ENCODE data around the gene NEMF.
"Not testable (repeated sequence)": the region's sequence is repeated elsewhere in the genome, so short reads cannot be mapped to it uniquely, and the experiment has no call there.

Gene NEMF

GRCh38 chr14:49880267-49881064 lies 27.9 kb upstream of the NEMF start:
- H3K36me3 ChIP-seq = no peaks in the 10 kb centered on the region
- DNase-seq = no peak
- no peaks in the 10 kb centered on the region for H3K27me3 ChIP-seq (ENCODE audit: insufficient read depth, low read depth, severe bottlenecking)
- H3K9me3 ChIP-seq (ENCODE audit: severe bottlenecking) = no peaks in the 10 kb centered on the region
- H3K27ac ChIP-seq = no peak overlapping the region
- TF ChIP-seq CTCF (IDR thresholded peaks at IDR 0.05; ENCODE audit: low read depth, low read length) = no peak
- no peak overlapping the region for H3K4me3 ChIP-seq (ENCODE audit: low read depth, low read length)

- Histone ChIP-seq H3K36me3 (no peaks in the 10 kb centered on the region), H3K27ac (no peak overlapping the region), H3K4me3 (ENCODE audit: low read depth, low read length) (no peak overlapping the region), H3K27me3 (ENCODE audit: insufficient read depth, low read depth, severe bottlenecking) (no peaks in the 10 kb centered on the region), H3K9me3 (ENCODE audit: severe bottlenecking) (no peaks in the 10 kb centered on the region)
- peak; percentile 83 for TF ChIP-seq CTCF (IDR thresholded peaks at IDR 0.05; ENCODE audit: low read depth, low read length)
- DNase-seq = peak; percentile 55
Observed at GRCh38 chr14:49879646-49880204, 27.1 kb upstream of the NEMF start.

DNA sequence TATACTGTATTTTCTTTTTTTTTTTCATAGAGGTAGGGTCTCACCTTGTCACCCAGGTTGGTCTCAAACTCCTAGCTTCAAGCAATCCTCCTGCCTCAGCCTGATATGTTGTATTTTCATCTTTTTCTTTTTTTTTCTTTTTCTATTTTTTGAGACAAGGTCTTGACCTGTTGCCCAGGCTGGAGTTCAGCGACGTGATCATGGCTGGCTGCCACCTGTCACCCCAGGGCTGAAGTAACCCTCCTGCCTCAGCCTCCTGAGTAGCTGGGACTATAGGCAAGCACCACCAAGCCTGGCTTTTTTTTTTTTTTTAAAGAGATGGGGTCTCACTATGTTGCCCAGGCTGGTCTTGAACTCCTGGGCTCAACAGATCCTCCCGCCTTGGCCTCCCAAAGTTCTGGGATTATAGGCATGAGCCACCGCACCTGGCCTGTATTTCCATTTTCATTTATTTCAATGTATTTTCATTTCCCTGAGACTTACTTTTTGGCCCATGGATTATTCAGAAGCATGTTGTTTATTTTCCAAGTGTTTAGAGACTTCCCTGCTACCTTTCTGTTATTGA lies 24.1 kb upstream of the NEMF start:
- no peak for DNase-seq
- Histone ChIP-seq H3K36me3 (no peaks in the 10 kb centered on the region), H3K27me3 (ENCODE audit: insufficient read depth, low read depth, severe bottlenecking) (no peaks in the 10 kb centered on the region), H3K4me3 (ENCODE audit: low read depth, low read length) (no peak overlapping the region), H3K9me3 (ENCODE audit: severe bottlenecking) (no peaks in the 10 kb centered on the region), H3K27ac (no peak overlapping the region)
- TF ChIP-seq CTCF (IDR thresholded peaks at IDR 0.05; ENCODE audit: low read depth, low read length) = no peak

DNA sequence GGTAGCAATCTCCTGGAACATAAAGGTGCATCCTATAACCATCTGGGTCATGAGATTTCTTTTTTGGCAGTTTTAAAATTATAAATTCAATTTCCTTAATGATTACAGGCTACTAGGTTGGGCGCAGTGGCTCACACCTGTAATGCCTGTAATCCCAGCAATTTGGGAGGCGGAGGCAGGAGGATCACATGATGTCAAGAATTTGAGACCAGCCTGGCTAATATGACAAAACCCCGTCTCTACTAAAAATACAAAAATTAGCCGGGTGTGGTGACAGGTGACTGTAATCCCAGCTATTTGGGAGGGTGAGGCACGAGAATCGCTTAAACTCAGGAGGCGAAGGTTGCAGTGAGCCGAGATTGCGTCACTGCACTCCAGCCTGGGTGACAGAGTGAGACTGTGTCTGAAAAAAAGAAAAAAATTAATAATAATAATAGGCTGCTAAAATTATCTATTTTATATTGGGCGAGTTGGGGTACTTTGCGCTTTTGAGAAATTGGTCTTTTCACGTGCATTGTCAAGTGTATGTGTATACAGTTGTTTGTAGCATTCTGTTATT lies 23.1 kb upstream of the NEMF start:
- no peak for DNase-seq
- Histone ChIP-seq H3K27ac (no peak overlapping the region), H3K36me3 (no peaks in the 10 kb centered on the region), H3K4me3 (ENCODE audit: low read depth, low read length) (no peak overlapping the region), H3K27me3 (ENCODE audit: insufficient read depth, low read depth, severe bottlenecking) (no peaks in the 10 kb centered on the region), H3K9me3 (ENCODE audit: severe bottlenecking) (no peaks in the 10 kb centered on the region)
- TF ChIP-seq CTCF (IDR thresholded peaks at IDR 0.05; ENCODE audit: low read depth, low read length) = no peak

- not testable (repeated sequence) for H3K27ac ChIP-seq; DNase-seq; H3K4me3 ChIP-seq (ENCODE audit: low read depth, low read length); H3K9me3 ChIP-seq (ENCODE audit: severe bottlenecking); H3K27me3 ChIP-seq (ENCODE audit: insufficient read depth, low read depth, severe bottlenecking); H3K36me3 ChIP-seq
Observed at GRCh38 chr14:49873548-49873947, 21.0 kb upstream of the NEMF start.

- no peaks in the 10 kb centered on the region for H3K36me3 ChIP-seq
- DNase-seq = no peak
- H3K27ac ChIP-seq = no peak overlapping the region
- H3K9me3 ChIP-seq (ENCODE audit: severe bottlenecking) = no peaks in the 10 kb centered on the region
- H3K27me3 ChIP-seq (ENCODE audit: insufficient read depth, low read depth, severe bottlenecking) = no peaks in the 10 kb centered on the region
- TF ChIP-seq CTCF (IDR thresholded peaks at IDR 0.05; ENCODE audit: low read depth, low read length) = no peak
- H3K4me3 ChIP-seq (ENCODE audit: low read depth, low read length) = no peak overlapping the region
Observed at GRCh38 chr14:49870908-49871307, 18.3 kb upstream of the NEMF start.

Measured in WERI-Rb-1 (cell line).